Glutamatergic neuron (in vitro differentiated cells): ENCODE measurements around the gene SLC15A2. TPM values are rescaled to one million over a fixed set of nuclear protein-coding genes. Genes with fewer than 3 reads are reported as not detected.

Source experiments
- DNase-seq: peaks from one replicate; pipeline ENCODE4 v3.0.0; 2022
- H3K27ac Mint-ChIP-seq: one replicate; pipeline ENCODE4 v1.8.0; 2020; ENCODE audit warnings: mild to moderate bottlenecking, mixed read lengths, inconsistent platforms; ENCODE audit not compliant: unreplicated experiment
- H3K27me3 Mint-ChIP-seq: one replicate; pipeline ENCODE4 v1.8.0; 2020; ENCODE audit warnings: mild to moderate bottlenecking, moderate library complexity, mixed read lengths, inconsistent platforms; ENCODE audit not compliant: unreplicated experiment
- H3K36me3 Mint-ChIP-seq: one replicate; pipeline ENCODE4 v1.8.0; 2020; ENCODE audit warnings: mild to moderate bottlenecking, mixed read lengths, inconsistent platforms; ENCODE audit not compliant: unreplicated experiment
- H3K4me1 Mint-ChIP-seq: one replicate; pipeline ENCODE4 v1.8.0; 2020; ENCODE audit warnings: mild to moderate bottlenecking, low read depth, mixed read lengths, inconsistent platforms; ENCODE audit not compliant: unreplicated experiment
- H3K4me3 Mint-ChIP-seq: one replicate; pipeline ENCODE4 v1.8.0; 2020; ENCODE audit warnings: mild to moderate bottlenecking, mixed read lengths, inconsistent platforms; ENCODE audit not compliant: unreplicated experiment
- H3K9me3 Mint-ChIP-seq: one replicate; pipeline ENCODE4 v1.8.0; 2020; ENCODE audit warnings: mild to moderate bottlenecking, moderate library complexity, mixed read lengths, inconsistent platforms; ENCODE audit not compliant: unreplicated experiment
- CTCF ChIP-seq: fragments of 200-600 bp; sonication (generic); IDR thresholded peaks from one replicate; pipeline ENCODE4 v1.5.0; 2021; ENCODE audit not compliant: partially characterized antibody, unreplicated experiment
- total RNA-seq: library from RNA; stranded (reverse); fragmentation: NEBNext Ultra II Directional; extraction: Animal tissue kit (Norgen Biotek cat#: 25700); gene quantifications from one replicate; pipeline ENCODE4 v1.2.1, GENCODE V29; 2021; ENCODE audit not compliant: unreplicated experiment

The SLC15A2 gene
- total RNA-seq, 1 donor from 2014 or later, result 0.64 TPM

GRCh38 chr3:121863801-121864200 is 30.4 kb upstream of the SLC15A2 start:
- DNase-seq, result no peak
- H3K27me3 Mint-ChIP-seq, result peaks cover 1% of the 10 kb centered on the region

GRCh38 chr3:121869736-121870135 is 24.5 kb upstream of the SLC15A2 start:
- no peak for DNase-seq
- no peaks in the 10 kb centered on the region for H3K36me3 Mint-ChIP-seq
- no peak overlapping the region for H3K27ac Mint-ChIP-seq
- H3K4me1 Mint-ChIP-seq, result no peaks in the 10 kb centered on the region
- H3K27me3 Mint-ChIP-seq, result peaks cover 1% of the 10 kb centered on the region
- H3K9me3 Mint-ChIP-seq, result peaks cover 2% of the 10 kb centered on the region
- H3K4me3 Mint-ChIP-seq, result no peak overlapping the region
- no peak for TF ChIP-seq CTCF

More at GRCh38 chr3:121863801-121864200, 30.4 kb upstream of the SLC15A2 start:
- no peak overlapping the region for H3K4me3 Mint-ChIP-seq
- H3K9me3 Mint-ChIP-seq, result peaks cover 5% of the 10 kb centered on the region
- H3K36me3 Mint-ChIP-seq, result peaks cover 7% of the 10 kb centered on the region
- no peaks in the 10 kb centered on the region for H3K4me1 Mint-ChIP-seq
- no peak overlapping the region for H3K27ac Mint-ChIP-seq
- no peak for TF ChIP-seq CTCF

- H3K9me3 Mint-ChIP-seq, result peaks cover 2% of the 10 kb centered on the region
- no peaks in the 10 kb centered on the region for H3K4me1 Mint-ChIP-seq
- no peak overlapping the region for H3K4me3 Mint-ChIP-seq
- no peaks in the 10 kb centered on the region for H3K36me3 Mint-ChIP-seq
- no peaks in the 10 kb centered on the region for H3K27me3 Mint-ChIP-seq
- DNase-seq, result no peak
- no peak overlapping the region for H3K27ac Mint-ChIP-seq
- TF ChIP-seq CTCF, result no peak
Observed at GRCh38 chr3:121870717-121871116, 23.5 kb upstream of the SLC15A2 start.

- TF ChIP-seq CTCF, result no peak
- H3K4me1 Mint-ChIP-seq, result no peaks in the 10 kb centered on the region
- no peak overlapping the region for H3K4me3 Mint-ChIP-seq
- DNase-seq, result no peak
- no peaks in the 10 kb centered on the region for H3K27me3 Mint-ChIP-seq
- H3K9me3 Mint-ChIP-seq, result no peaks in the 10 kb centered on the region
- no peaks in the 10 kb centered on the region for H3K36me3 Mint-ChIP-seq
- H3K27ac Mint-ChIP-seq, result no peak overlapping the region
Observed at GRCh38 chr3:121871430-121871829, 22.8 kb upstream of the SLC15A2 start.

GRCh38 chr3:121878411-121878810 is 15.8 kb upstream of the SLC15A2 start:
- no peak for DNase-seq
- H3K27ac Mint-ChIP-seq, result no peak overlapping the region
- H3K9me3 Mint-ChIP-seq, result no peaks in the 10 kb centered on the region
- H3K4me1 Mint-ChIP-seq, result no peaks in the 10 kb centered on the region
- H3K36me3 Mint-ChIP-seq, result no peaks in the 10 kb centered on the region
- TF ChIP-seq CTCF, result no peak
- H3K27me3 Mint-ChIP-seq, result no peaks in the 10 kb centered on the region
- H3K4me3 Mint-ChIP-seq, result no peak overlapping the region
